Lower leg skin (tissue), 3 donors: ENCODE measurements around the gene ABHD17A.

Experiments used
- POLR2A ChIP-seq, 2 donors: fragments of 450-650 bp; IDR thresholded peaks; one replicate each; pipeline ENCODE4 v1.6.1; 2016 to 2017; ENCODE audit warnings: antibody characterized with exemption in 2 of 2, mild to moderate bottlenecking in 1 of 2, moderate library complexity in 1 of 2
- TF ChIP-seq, protein P1 (sequence below), 3 donors: fragments of 450-650 bp; IDR thresholded peaks; one replicate each; pipeline ENCODE4 v1.5.1; 2016; ENCODE audit warnings: antibody characterized with exemption in 3 of 3, mild to moderate bottlenecking in 3 of 3, moderate library complexity in 2 of 3

GRCh38 chr19:1933244-1933643 is 47.9 kb upstream of the ABHD17A start:
- TF ChIP-seq, protein P1, sequence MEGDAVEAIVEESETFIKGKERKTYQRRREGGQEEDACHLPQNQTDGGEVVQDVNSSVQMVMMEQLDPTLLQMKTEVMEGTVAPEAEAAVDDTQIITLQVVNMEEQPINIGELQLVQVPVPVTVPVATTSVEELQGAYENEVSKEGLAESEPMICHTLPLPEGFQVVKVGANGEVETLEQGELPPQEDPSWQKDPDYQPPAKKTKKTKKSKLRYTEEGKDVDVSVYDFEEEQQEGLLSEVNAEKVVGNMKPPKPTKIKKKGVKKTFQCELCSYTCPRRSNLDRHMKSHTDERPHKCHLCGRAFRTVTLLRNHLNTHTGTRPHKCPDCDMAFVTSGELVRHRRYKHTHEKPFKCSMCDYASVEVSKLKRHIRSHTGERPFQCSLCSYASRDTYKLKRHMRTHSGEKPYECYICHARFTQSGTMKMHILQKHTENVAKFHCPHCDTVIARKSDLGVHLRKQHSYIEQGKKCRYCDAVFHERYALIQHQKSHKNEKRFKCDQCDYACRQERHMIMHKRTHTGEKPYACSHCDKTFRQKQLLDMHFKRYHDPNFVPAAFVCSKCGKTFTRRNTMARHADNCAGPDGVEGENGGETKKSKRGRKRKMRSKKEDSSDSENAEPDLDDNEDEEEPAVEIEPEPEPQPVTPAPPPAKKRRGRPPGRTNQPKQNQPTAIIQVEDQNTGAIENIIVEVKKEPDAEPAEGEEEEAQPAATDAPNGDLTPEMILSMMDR (IDR thresholded peaks at IDR 0.05), result no peak
- TF ChIP-seq POLR2A (IDR thresholded peaks at IDR 0.05), result no peak
